Mucosa of rectum (tissue), 2 donors: ENCODE measurements around the gene A1BG.
A peak's percentile ranks its signal among the peaks of the same experiment; 100 is the strongest.

Experiments used
- H3K27ac ChIP-seq, 2 donors: one replicate each; pipeline ENCODE4 v1.7.0; 2013; ENCODE audit warnings: inconsistent platforms in 2 of 2, low read depth in 2 of 2, low read length in 2 of 2
- H3K27me3 ChIP-seq, 2 donors: one replicate each; pipeline ENCODE4 v1.7.0; 2013; ENCODE audit warnings: low read length in 2 of 2; ENCODE audit not compliant: control insufficient read depth in 2 of 2, insufficient read depth in 2 of 2
- H3K36me3 ChIP-seq, 2 donors: one replicate each; pipeline ENCODE4 v1.7.0; 2013; ENCODE audit warnings: low read length in 2 of 2; ENCODE audit not compliant: control insufficient read depth in 2 of 2, insufficient read depth in 2 of 2
- H3K4me1 ChIP-seq, 2 donors: one replicate each; pipeline ENCODE4 v1.7.0; 2013; ENCODE audit warnings: low read length in 2 of 2, mild to moderate bottlenecking in 1 of 2; ENCODE audit not compliant: control insufficient read depth in 2 of 2, insufficient read depth in 2 of 2
- H3K4me3 ChIP-seq, 2 donors: one replicate each; pipeline ENCODE4 v1.7.0; 2013; ENCODE audit warnings: low read length in 2 of 2
- H3K9ac ChIP-seq, 2 donors: one replicate each; pipeline ENCODE4 v1.7.0; 2013; ENCODE audit warnings: low read length in 2 of 2, low read depth in 1 of 2, mild to moderate bottlenecking in 1 of 2
- H3K9me3 ChIP-seq, 2 donors: one replicate each; pipeline ENCODE4 v1.7.0; 2013; ENCODE audit warnings: low read length in 2 of 2; ENCODE audit not compliant: control insufficient read depth in 2 of 2
- donor health status: healthy.
- donor health status: Normal muscosa, but diverticular disease.

A1BG gene

DNA sequence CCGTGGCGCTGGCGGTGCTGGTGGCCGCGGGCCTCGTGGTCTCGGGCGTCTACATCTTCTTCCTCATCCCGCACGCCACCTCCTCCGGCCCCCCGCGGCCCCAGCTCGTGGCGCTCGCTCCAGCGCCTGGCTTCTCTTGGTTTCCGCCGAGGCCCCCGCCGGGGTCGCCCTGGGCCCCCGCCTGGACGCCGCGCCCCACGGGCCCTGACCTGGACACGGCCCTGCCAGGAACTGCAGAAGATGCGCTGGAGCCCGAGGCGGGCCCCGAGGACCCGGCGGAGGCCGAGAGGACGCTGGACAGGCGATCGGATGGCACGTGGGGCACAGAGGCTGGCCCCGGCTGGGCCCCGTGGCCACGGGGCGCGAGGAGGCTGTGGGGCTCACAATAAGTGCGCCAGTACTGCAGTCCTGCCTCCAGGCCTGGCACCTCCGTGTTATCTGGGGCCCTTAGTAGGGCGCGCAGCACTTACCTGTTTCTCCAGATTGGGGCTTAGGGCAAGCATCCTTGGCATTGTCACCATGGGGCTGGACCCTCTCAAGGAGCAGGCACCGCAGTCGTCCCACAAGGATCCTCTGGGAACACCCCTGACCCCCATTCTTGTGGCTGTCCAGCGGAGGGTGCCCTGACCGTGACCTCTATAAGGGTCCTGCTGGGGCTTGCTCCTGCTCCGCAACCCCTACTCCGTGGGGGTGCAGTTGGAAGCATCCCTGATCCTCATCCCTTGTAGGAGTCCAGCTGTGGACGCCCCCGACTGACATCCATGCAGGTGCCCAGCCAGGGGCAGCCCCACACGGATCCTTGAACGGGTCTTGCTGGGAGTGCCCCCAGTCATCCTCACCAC lies 43.6 kb upstream of the A1BG start:
- Histone ChIP-seq H3K4me1 (peaks cover 10% of the 10 kb centered on the region in 2 donors), H3K36me3 (peaks cover 20 to 27% of the 10 kb centered on the region in 2 donors), H3K27me3 (peaks cover 13 to 23% of the 10 kb centered on the region in 2 donors), H3K4me3 (no peak overlapping the region), H3K9me3 (no peaks in the 10 kb centered on the region), H3K27ac (no peak overlapping the region), H3K9ac (no peak overlapping the region)

DNA sequence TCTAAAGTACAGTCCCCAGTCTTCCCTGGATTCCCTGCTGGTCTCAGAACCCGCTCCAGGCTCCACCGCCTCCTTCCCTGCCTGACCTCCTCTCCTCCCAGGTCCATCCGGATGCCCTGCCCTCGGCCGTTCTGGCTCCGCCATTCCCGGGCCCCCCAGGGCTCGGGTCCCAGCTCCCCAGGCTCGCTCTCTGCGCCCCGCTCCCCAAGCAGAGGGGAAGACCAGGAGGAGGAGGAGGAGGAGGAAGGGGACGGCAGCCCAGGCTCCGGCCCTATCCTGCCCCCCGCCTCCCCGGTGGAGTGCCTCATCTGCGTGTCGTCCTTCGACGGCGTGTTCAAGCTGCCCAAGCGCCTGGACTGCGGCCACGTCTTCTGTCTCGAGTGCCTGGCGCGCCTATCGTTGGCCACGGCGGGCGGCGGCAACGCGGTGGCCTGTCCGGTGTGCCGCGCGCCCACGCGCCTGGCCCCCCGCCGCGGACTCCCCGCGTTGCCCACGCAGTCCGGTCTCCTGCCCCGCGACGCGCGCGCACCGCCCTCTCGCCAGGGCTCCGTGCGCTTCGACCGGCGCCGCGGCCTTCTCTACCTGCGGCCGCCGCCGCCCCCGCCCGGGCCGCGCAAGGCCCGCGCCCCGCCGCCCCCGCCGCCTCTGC lies 42.8 kb upstream of the A1BG start:
- Histone ChIP-seq H3K36me3 (peaks cover 20 to 27% of the 10 kb centered on the region in 2 donors), H3K27ac (no peak overlapping the region), H3K9ac (no peak overlapping the region), H3K4me3 (no peak overlapping the region), H3K4me1 (peaks cover 9 to 10% of the 10 kb centered on the region in 2 donors), H3K27me3 (peaks cover 13 to 23% of the 10 kb centered on the region in 2 donors), H3K9me3 (no peaks in the 10 kb centered on the region)

DNA sequence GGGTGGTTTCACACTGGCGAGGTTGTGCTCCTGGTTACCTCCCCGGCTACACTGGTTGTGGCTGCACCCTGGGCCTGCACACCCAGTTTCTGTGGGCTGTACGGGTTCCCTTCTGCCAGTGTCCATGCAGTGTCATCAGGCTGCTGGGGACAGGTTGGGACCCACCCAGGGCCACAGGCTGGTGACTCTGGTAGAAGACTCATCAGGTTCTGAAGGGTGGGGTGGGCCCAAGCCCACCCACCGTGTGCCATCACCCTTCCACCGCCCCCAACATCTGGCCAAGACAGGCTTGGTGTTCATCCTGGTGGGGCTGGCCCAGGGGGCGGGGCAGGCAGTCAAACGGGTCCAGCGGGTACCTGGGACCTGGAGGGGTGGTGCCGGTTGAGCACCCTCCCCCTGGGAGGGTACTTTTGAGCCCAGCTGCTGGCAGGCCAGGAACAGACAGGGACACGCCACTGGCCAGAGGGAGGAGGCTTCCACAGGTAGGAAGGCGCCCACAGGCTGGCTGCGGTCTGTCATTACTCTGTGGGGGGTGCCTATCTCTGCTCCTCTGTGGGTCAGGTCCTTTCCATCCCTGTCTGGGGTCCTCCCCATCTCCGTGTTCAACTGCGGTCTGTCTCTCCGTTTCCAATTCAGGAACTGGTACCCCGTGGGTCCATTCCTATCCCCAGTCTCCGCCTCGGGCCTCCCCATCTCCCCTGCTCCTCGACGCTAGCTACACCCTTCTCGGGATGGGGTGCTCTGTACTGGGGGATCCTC lies 42.1 kb upstream of the A1BG start, which contains the start of gene RNF225:
Gene RNF225 (plus strand): TSS at position 437 of the 759 bp plus-strand sequence. CDS start 434 bp downstream, outside the sequence.
- no peak within 1 kb of the TSS for H3K4me3 ChIP-seq
- H3K27me3 ChIP-seq, result peaks cover 13 to 23% of the 10 kb centered on the region in 2 donors
- no peaks in the 10 kb centered on the region for H3K9me3 ChIP-seq
- H3K4me1 ChIP-seq, result peaks cover 4 to 6% of the 10 kb centered on the region in 2 donors
- peaks cover 20 to 34% of the 10 kb centered on the region in 2 donors for H3K36me3 ChIP-seq
- H3K9ac ChIP-seq, result no peak within 1 kb of the TSS
- no peak within 1 kb of the TSS for H3K27ac ChIP-seq

DNA sequence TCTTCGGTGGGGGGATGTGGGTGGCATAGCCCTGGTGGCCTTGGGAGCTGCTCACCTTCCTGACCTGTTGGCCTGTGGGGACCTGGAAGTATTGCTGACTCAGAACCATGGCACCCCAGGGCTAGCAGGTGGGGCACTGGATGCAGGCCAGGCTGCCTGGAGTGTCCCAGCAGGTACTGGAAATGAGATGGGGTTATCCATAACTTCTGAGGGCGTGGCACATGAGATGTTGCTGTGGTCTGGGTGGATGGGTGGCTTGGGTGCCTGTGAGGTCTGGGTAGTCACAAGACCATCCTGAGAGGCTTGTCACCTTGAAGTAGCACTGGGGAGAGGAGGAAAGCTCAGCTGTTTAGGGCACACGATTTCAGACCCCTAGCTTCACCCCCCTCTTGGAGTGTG lies 41.5 kb upstream of the A1BG start:
- H3K27ac ChIP-seq, result no peak overlapping the region
- no peaks in the 10 kb centered on the region for H3K9me3 ChIP-seq
- H3K27me3 ChIP-seq, result peaks cover 13 to 23% of the 10 kb centered on the region in 2 donors
- H3K4me3 ChIP-seq, result no peak overlapping the region
- H3K36me3 ChIP-seq, result peaks cover 20 to 34% of the 10 kb centered on the region in 2 donors
- peaks cover 4 to 6% of the 10 kb centered on the region in 2 donors for H3K4me1 ChIP-seq
- no peak overlapping the region for H3K9ac ChIP-seq

DNA sequence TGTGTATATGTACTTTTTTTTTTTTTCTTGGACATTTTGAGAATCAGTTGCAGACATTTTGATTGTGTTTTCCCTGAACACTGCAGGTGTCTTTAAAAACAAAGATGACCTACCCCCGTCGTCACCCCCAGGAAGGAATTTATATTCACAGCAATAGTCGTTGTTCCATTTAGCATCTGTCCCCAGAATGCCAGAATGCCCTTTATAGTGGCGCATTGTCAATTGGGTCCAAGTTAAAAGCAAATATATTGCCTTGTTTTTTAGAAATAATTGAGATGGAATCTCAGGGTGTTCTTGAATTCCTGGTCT lies 40.4 kb upstream of the A1BG start:
- Histone ChIP-seq H3K27ac (no peak overlapping the region), H3K4me1 (peaks cover 4 to 6% of the 10 kb centered on the region in 2 donors), H3K4me3 (no peak overlapping the region), H3K27me3 (peaks cover 13 to 23% of the 10 kb centered on the region in 2 donors), H3K9ac (no peak overlapping the region), H3K36me3 (peaks cover 20 to 34% of the 10 kb centered on the region in 2 donors), H3K9me3 (no peaks in the 10 kb centered on the region)

DNA sequence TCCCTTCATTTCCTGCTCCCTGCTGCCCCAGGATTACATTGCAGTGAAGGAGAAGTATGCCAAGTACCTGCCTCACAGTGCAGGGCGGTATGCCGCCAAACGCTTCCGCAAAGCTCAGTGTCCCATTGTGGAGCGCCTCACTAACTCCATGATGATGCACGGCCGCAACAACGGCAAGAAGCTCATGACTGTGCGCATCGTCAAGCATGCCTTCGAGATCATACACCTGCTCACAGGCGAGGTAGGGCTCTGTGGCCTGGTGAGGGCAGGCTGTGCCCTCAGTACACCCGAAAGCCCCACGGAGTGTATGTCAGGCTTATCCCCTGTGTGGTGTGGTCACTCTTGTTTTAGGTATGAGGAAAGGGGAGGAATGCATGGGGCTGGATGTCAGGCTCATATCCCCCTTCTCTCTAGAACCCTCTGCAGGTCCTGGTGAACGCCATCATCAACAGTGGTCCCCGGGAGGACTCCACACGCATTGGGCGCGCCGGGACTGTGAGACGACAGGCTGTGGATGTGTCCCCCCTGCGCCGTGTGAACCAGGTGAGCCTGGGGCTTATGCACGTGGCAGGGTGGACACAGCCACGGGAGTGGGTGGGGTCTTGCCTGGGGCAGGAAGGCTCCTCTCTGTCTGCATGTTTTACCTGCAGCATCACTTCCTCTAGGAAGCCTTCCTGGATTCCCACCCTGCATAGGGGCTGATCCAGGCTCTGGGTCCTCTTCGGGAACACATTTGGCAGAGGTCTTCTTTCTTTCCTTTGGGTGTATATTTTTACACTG lies 39.8 kb upstream of the A1BG start:
- H3K4me3 ChIP-seq, result no peak overlapping the region
- H3K4me1 ChIP-seq, result peaks cover 6 to 9% of the 10 kb centered on the region in 2 donors
- H3K27ac ChIP-seq, result no peak overlapping the region
- peaks cover 22 to 37% of the 10 kb centered on the region in 2 donors for H3K36me3 ChIP-seq
- no peaks in the 10 kb centered on the region for H3K9me3 ChIP-seq
- no peak overlapping the region for H3K9ac ChIP-seq
- H3K27me3 ChIP-seq, result peaks cover 13 to 19% of the 10 kb centered on the region in 2 donors

DNA sequence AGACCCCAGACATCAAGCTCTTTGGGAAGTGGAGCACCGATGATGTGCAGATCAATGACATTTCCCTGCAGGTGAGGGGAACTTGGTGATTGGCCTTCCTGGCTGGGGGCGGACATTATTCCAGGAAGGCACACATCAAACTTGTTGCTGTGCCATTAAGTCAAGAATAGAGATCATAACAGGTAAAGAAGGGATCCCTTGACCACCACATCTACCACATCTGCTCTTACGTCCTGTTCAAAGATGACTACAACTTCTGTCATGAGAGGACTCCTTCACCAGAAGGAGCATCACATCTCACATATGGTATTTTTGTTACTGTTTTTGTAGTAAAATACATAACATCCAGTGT lies 34.9 kb upstream of the A1BG start:
- Histone ChIP-seq H3K9me3 (no peaks in the 10 kb centered on the region), H3K4me1 (peaks cover 18 to 26% of the 10 kb centered on the region in 2 donors), H3K27me3 (no peaks in the 10 kb centered on the region), H3K4me3 (peak overlapping the region; percentile 77 to 80), H3K27ac (no peak overlapping the region), H3K36me3 (peaks cover 8 to 18% of the 10 kb centered on the region in 2 donors), H3K9ac (peak overlapping the region in 1 of 2 donors; percentile 89)

DNA sequence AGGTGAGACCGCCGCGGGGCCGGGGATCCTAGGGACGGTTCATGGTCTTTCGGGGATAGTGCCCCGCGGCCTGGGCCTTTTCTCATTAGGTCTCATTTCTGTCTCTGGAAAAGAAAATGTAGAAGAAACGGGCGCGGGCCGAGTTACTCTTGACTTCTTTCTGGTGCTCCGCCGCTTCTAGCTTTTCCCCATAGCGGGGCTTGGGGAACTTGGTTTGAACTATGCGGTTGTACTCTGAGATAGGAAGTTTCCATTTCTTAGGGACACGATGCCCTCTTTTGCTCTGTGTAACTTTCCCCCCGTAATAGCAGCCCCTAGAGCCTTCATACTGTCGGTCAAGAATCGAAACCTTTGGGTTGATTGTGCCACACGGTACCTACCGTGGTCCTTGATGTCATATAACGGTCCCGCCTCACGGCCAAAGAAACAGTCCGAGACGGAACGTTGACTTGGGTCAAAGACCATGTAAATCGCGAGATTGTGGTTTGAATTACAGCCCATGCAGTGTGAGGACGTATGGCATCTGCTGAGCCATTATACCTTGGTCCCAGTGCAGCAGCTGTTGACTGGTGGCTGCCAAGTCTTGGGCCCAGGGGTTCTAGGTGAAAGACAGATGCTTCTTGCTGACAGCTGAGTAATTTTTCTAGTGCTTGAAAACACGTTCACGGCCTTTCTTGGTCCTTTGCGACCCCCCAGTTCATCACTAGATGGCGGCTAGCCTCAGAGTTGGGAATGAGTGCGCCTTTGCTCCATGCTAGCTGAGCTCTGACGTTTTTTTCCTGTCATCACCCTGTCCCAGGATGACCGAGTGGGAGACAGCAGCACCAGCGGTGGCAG lies 34.3 kb upstream of the A1BG start:
- H3K4me1 ChIP-seq, result peaks cover 18 to 26% of the 10 kb centered on the region in 2 donors
- H3K27me3 ChIP-seq, result no peaks in the 10 kb centered on the region
- H3K36me3 ChIP-seq, result peaks cover 4 to 13% of the 10 kb centered on the region in 2 donors
- H3K4me3 ChIP-seq, result peak overlapping the region; percentile 77 to 80
- peak overlapping the region; percentile 66 to 89 for H3K9ac ChIP-seq
- peak overlapping the region in 1 of 2 donors; percentile 48 for H3K27ac ChIP-seq
- no peaks in the 10 kb centered on the region for H3K9me3 ChIP-seq
